Breast epithelium (tissue), 3 donors: ENCODE data around the gene XG.

Experiments
- CTCF ChIP-seq, 3 donors: fragments of 450-650 bp; IDR thresholded peaks; one replicate each; pipeline ENCODE4 v1.5.1; 2016 to 2017; ENCODE audit warnings: antibody characterized with exemption in 3 of 3, mild to moderate bottlenecking in 3 of 3, moderate library complexity in 3 of 3
- POLR2A ChIP-seq: fragments of 450-650 bp; IDR thresholded peaks from one replicate; pipeline ENCODE4 v1.6.1; 2016; ENCODE audit warnings: antibody characterized with exemption, mild to moderate bottlenecking, moderate library complexity
- POLR2AphosphoS5 ChIP-seq, 3 donors: sonication (generic); formaldehyde crosslinking; IDR thresholded peaks; one replicate each; pipeline ENCODE4 v1.6.1; 2017; ENCODE audit warnings: antibody characterized with exemption in 3 of 3

GRCh38 chrX:2863646-2864045 is 111.8 kb downstream of the XG start:
- no peak for TF ChIP-seq CTCF (IDR thresholded peaks at IDR 0.05)
- no peak for TF ChIP-seq POLR2AphosphoS5 (IDR thresholded peaks at IDR 0.05)
- TF ChIP-seq POLR2A, result no peak
